Left cardiac atrium (tissue), 4 donors: Measurements from ENCODE around the gene SEC24D. TPM values are rescaled to one million over a fixed set of nuclear protein-coding genes. Genes with fewer than 3 reads are reported as not detected.
A peak's percentile ranks its signal among the peaks of the same experiment; 100 is the strongest.

Experiments
- ATAC-seq, 2 donors: fragments of 200-7000 bp; cut with Tn5 transposase; one replicate each; pipeline ENCODE4 v1.9.1; 2020; ENCODE audit warnings: mild to moderate bottlenecking in 2 of 2, moderate library complexity in 2 of 2
- DNase-seq: peaks from one replicate; pipeline ENCODE4 v3.0.0-alpha.2; 2020
- intact Hi-C, 2 donors: fragments of 100-400 bp; cut with DNase I; formaldehyde crosslinking; loops; one replicate each; pipeline versions ENCODE4 v1.14.1 to v1.15.1; 2022 to 2023
- total RNA-seq, 2 donors: library from RNA; stranded (reverse); fragmentation: NEBNext Ultra II Directional; extraction: Animal tissue kit (Norgen Biotek cat#: 25700); gene quantifications; one replicate each; pipeline ENCODE4 v1.2.1, GENCODE V29; 2021
- donor health status: DM: no; HTN: yes; CAD: no.
- donor health status: DM: no; HTN: yes; CAD: no; lungs with severe emphysema.
- donor health status: DM: yes; HTN: yes; CAD: no.
- donor health status: Dilated cardiomyopathy.

The SEC24D gene
- total RNA-seq, 2 donors from 2014 or later: 23.6 to 42.7 TPM

DNA sequence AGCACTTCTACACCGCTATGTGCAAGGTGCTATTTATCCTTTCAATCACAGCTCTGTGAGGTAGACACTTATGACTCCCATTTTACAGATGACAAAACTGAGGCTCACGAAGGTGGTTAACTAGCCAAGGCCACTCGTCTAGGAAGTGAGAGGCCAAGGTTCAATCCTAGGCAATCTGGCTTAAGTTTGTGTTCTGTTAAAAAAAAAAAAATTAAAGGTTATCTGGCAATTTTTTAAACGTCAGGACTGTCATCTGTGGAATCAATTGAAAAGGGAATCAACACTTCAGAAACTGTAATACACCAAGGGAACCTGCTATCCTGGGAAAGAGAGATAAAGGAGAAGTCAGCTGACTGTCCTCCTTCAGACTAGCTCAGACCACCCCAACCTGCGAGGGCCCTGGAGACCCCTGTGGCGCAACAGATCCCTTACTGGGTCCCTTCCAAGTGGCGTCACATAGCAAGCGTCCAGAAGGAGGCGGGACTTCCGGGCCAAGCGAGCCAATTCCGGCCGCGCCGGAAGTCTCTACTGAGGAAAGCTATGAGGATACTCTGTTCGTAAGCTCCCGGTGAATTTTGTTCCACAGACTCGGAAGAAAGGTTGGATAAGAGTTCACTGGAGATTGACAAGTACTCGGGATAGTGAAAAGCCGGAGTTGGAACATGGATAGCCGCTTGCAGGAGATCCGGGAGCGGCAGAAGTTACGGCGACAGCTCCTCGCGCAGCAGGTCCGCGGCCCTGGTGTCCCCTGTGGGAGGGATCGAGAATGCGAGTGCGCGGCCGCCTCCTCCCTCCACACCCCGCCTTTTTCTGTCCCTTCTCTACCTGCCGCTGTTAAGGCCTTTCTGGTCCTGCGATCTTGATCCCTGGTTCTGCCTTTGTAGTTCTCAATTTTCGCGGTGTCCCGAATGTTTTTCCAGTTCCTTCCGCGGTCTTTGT, 150.8 kb downstream of the SEC24D start, which contains the start of gene METTL14:
TSS of gene METTL14 (plus strand) at position 520 of the 939 bp plus-strand sequence. CDS start at position 663, 143 bp downstream.
- ATAC-seq (peak; percentile 98 to 99), DNase-seq (peak; percentile 95)
- intact Hi-C loops: loop anchor here in 1 of 2 donors (5.0 kb wide), 1 partner anchor 148 kb away; no protein-coding TSS in a partner anchor

DNA sequence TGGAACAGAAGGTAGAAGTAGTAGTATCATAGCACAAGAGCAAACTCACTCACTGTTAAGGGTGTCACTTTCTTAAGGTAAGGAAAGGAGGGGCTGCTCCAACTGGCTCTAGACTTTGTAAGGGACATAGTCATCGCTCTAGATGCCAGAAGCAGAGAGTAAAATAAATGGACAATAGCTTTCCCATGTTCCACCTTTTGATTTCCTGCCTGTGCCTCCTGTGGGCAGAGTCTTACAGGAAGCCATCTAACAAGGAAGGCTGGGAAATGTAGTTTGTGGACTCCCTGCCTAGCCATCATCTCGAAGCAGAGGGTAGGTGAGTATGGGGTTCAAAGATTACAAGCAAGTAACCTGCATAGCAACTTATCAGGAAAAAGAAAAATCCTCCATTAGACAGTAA, 152.4 kb downstream of the SEC24D start:
- DNase-seq: no peak
- no peak for ATAC-seq
- intact Hi-C loops: loop anchor here in 1 of 2 donors (5.0 kb wide), 1 partner anchor 146 kb away; no protein-coding TSS in a partner anchor

DNA sequence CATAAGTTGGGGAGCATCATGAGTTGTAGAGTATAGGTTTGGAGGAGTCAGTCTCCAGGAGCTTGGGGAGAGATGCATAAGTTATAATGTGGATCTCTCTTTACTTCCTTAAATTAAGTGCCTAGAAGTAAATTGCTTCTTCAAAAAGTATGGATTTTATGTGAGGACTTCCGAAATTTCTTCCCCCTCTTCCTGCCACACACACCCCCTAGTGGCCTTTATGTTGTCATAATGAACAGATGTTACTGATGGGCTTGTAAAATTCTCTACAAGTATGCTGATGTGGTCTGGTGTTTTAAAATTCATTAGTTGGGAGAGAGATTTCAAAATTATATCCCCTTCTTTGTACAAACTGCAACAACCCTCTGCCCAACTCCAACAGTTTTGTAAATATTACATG, 153.0 kb downstream of the SEC24D start:
- intact Hi-C loops: loop anchor here in 1 of 2 donors (5.0 kb wide), 1 partner anchor 146 kb away; no protein-coding TSS in a partner anchor
- no peak for DNase-seq

DNA sequence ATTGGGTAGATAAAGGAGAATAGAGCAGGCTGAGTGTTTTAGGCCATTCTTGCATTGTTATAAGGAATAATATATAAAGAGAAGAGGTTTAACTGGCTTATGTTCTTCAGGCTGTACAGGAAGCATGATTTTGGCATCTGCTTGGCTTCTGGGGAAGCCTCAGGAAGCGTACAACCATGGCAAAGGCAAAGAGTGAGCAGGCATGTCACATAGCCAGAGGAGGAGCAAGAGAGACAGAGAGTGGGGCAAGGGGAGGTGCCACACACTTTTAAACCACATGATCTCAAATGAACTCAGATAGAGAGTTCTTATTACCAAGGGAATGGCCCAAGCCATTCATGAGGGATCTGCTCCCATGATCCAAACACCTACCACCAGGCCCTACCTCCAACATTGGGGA, 155.1 kb downstream of the SEC24D start:
- ATAC-seq (no peak), DNase-seq (no peak)
- intact Hi-C loops: loop anchor here in 1 of 2 donors (5.0 kb wide), 1 partner anchor 144 kb away; no protein-coding TSS in a partner anchor

More for the DNA sequence above, 153.0 kb downstream of the SEC24D start:
- ATAC-seq: no peak

DNA sequence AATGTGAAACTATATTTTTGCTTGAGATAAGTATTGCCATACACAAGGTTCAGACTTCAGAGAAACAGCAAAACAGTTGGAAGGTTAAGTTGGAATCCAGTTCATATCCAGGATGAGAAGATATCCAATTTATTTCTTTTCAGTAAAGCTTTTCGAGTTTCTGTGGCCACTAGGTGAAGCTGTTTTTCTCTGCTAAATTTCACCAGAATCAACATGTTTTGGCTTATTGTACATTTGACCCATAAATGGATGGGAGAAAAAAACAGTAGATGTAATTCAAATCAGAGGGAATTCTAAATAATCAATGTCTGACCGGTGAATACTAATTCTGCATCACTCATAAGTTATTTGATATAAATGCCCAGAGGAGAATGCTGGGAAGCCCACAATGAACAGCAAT, 159.8 kb downstream of the SEC24D start:
- intact Hi-C loops: no loop called here
- ATAC-seq (no peak), DNase-seq (no peak)

Other genes with a start within 250 kb of the SEC24D start
- gene METTL14, start 150.7 kb downstream of the SEC24D start, total RNA-seq: 10 to 100 TPM; 30.2 to 38.4 TPM
- 10 to 100 TPM; 67.6 to 94.4 TPM for gene SYNPO2, start 52.7 kb upstream of the SEC24D start, total RNA-seq